ENCODE measurements around the gene TTN.
"Not testable (repeated sequence)": the region's sequence is repeated elsewhere in the genome, so short reads cannot be mapped to it uniquely, and the experiment has no call there.

The TTN gene

DNA sequence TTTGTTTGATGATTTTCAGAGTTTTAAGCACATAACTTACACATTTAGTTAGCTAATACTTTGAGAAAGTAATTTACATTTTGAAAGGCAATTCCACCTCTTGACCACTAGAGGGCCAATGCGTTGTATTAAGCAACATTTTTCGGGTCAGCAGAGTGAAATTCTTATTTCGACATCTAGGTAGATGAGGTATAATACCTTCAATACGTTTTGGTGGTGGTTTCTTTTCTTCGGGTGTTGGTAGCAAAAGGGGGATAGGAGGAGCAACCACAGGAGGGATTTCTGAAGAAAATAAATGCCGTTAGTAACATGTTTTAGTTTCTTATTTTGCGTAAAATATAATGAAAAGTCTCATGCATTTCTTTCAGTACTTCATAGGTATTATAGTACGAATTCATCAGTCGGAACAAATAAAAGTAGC, 106.3 kb downstream of the TTN start:
- H3K27ac ChIP-seq (ENCODE audit: low read depth, low read length): no peak overlapping the region
- no peak overlapping the region for H3K4me3 ChIP-seq (ENCODE audit: low read depth in 1 of 2, low read length in 2 of 2)
- no peak overlapping the region for H3K9ac ChIP-seq (ENCODE audit: low read length)
- H3K27me3 ChIP-seq (ENCODE audit: control insufficient read depth in 1 of 2, insufficient read depth in 2 of 2, low read length in 2 of 2): no peaks in the 10 kb centered on the region
- no peaks in the 10 kb centered on the region for H3K4me1 ChIP-seq (ENCODE audit: insufficient read depth, low read length)
- no peaks in the 10 kb centered on the region for H3K9me3 ChIP-seq (ENCODE audit: low read length)
- no peaks in the 10 kb centered on the region for H3K36me3 ChIP-seq (ENCODE audit: insufficient read depth, low read length)

DNA sequence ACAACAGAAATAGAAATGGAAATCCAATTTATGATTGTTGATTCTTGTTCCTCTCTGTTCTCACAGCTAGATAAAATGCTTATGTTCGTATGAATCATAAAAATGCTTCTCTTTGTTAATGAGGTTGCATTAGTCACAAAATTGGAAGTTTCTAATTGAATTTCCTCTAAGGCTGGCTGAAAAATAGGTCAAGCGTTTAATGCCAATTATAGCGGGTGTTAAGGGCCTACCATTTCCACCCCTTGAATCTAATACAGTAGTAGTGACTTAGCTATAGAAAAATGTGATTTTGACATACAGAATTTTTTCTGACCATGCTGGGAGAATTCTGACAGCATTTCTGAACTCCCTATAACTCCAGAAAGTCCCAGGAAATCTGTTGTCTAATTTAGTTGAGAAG, 107.1 kb downstream of the TTN start:
- H3K36me3 ChIP-seq (ENCODE audit: insufficient read depth, low read length): no peaks in the 10 kb centered on the region
- no peak overlapping the region for H3K27ac ChIP-seq (ENCODE audit: low read depth, low read length)
- no peaks in the 10 kb centered on the region for H3K4me1 ChIP-seq (ENCODE audit: insufficient read depth, low read length)
- H3K9ac ChIP-seq (ENCODE audit: low read length): no peak overlapping the region
- H3K9me3 ChIP-seq (ENCODE audit: low read length): no peaks in the 10 kb centered on the region
- no peak overlapping the region for H3K4me3 ChIP-seq (ENCODE audit: low read depth in 1 of 2, low read length in 2 of 2)
- H3K27me3 ChIP-seq (ENCODE audit: control insufficient read depth in 1 of 2, insufficient read depth in 2 of 2, low read length in 2 of 2): no peaks in the 10 kb centered on the region

DNA sequence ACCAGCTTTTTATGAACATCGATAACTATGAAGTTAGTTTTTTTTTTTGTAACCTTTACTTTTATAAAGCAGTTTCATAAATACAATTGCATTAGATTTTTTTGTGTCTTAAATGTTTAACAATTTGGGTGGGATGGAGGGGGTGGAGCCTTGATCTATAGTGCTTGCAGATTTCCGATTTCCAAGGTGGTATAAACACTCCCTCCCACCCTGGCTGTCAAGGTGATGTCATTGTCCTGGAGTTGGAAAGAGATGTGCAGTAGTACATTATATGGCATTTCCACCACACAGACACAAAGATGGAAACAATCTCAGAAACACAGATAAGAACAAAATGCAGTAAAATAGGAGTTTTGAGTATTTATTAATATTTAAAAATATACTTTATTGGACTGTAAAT, 114.4 kb downstream of the TTN start:
- no peaks in the 10 kb centered on the region for H3K27me3 ChIP-seq (ENCODE audit: control insufficient read depth in 1 of 2, insufficient read depth in 2 of 2, low read length in 2 of 2)
- no peaks in the 10 kb centered on the region for H3K9me3 ChIP-seq (ENCODE audit: low read length)
- H3K4me1 ChIP-seq (ENCODE audit: insufficient read depth, low read length): no peaks in the 10 kb centered on the region
- no peak overlapping the region for H3K9ac ChIP-seq (ENCODE audit: low read length)
- H3K4me3 ChIP-seq (ENCODE audit: low read depth in 1 of 2, low read length in 2 of 2): no peak overlapping the region
- H3K27ac ChIP-seq (ENCODE audit: low read depth, low read length): no peak overlapping the region
- no peaks in the 10 kb centered on the region for H3K36me3 ChIP-seq (ENCODE audit: insufficient read depth, low read length)

DNA sequence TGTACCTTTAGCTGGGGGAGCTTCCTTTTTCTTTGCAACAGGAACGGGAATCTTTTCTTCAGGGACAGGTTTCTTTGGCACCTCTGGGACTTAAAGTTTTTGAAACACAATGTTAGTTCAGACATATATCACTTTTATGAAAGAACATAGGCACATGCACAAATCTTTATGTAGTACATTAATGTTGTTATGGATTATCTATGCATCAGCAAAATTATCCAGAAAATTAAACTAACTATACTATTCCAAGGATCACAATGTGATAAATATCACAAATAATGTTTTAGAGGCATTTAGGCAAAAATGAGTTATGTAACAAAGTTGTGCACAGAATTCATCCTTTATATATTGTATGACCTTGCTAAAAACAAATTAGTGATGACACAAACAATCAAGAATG, 117.4 kb downstream of the TTN start:
- Histone ChIP-seq H3K36me3 (ENCODE audit: insufficient read depth, low read length) (no peaks in the 10 kb centered on the region), H3K27me3 (ENCODE audit: control insufficient read depth in 1 of 2, insufficient read depth in 2 of 2, low read length in 2 of 2) (no peaks in the 10 kb centered on the region), H3K4me3 (ENCODE audit: low read depth in 1 of 2, low read length in 2 of 2) (no peak overlapping the region), H3K9ac (ENCODE audit: low read length) (no peak overlapping the region), H3K4me1 (ENCODE audit: insufficient read depth, low read length) (no peaks in the 10 kb centered on the region), H3K9me3 (ENCODE audit: low read length) (no peaks in the 10 kb centered on the region), H3K27ac (ENCODE audit: low read depth, low read length) (no peak overlapping the region)

DNA sequence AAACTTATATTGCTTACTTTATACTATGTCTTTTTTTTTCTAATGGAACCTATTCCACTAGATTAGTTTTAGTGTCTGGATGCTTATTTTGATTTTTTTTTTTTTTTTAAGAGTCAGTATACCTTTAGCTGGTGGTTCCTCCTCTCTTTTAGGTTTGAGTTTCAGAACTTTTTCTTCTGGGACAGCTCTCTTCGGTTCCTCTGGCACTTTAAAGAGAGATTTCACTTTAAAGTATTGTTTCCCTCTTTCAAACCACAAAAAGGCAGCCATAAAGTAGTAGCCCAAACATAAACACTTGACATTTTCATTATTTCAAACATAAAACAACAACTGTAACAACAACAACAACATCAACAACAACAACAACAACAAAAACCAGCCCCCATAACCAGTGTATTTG, 123.3 kb downstream of the TTN start:
- H3K9ac ChIP-seq (ENCODE audit: low read length): no peak overlapping the region
- H3K4me3 ChIP-seq (ENCODE audit: low read depth in 1 of 2, low read length in 2 of 2): no peak overlapping the region
- no peaks in the 10 kb centered on the region for H3K4me1 ChIP-seq (ENCODE audit: insufficient read depth, low read length)
- H3K27ac ChIP-seq (ENCODE audit: low read depth, low read length): no peak overlapping the region
- no peaks in the 10 kb centered on the region for H3K9me3 ChIP-seq (ENCODE audit: low read length)
- no peaks in the 10 kb centered on the region for H3K27me3 ChIP-seq (ENCODE audit: control insufficient read depth in 1 of 2, insufficient read depth in 2 of 2, low read length in 2 of 2)
- no peaks in the 10 kb centered on the region for H3K36me3 ChIP-seq (ENCODE audit: insufficient read depth, low read length)

DNA sequence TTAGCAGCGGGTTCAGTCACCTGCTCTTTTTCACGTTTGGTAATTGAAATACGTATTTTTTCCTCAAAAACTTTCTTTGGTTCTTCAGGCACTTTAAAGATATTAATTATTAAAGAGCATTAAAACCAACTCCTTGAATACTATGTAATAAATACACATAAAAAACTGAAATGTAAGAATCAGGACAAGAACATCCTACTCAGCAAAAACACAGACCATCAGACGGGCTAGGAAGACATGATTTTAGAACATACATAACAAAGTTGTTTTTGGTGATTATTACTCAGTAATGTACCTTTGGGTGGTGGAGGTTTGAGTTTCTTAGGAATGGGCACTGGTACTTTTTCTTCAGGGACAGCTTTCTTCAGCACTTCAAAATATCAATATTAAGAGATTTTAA, 126.1 kb downstream of the TTN start:
- H3K9ac ChIP-seq (ENCODE audit: low read length): no peak overlapping the region
- no peaks in the 10 kb centered on the region for H3K9me3 ChIP-seq (ENCODE audit: low read length)
- no peak overlapping the region for H3K27ac ChIP-seq (ENCODE audit: low read depth, low read length)
- H3K4me3 ChIP-seq (ENCODE audit: low read depth in 1 of 2, low read length in 2 of 2): no peak overlapping the region
- H3K4me1 ChIP-seq (ENCODE audit: insufficient read depth, low read length): no peaks in the 10 kb centered on the region
- H3K27me3 ChIP-seq (ENCODE audit: control insufficient read depth in 1 of 2, insufficient read depth in 2 of 2, low read length in 2 of 2): no peaks in the 10 kb centered on the region
- no peaks in the 10 kb centered on the region for H3K36me3 ChIP-seq (ENCODE audit: insufficient read depth, low read length)

DNA sequence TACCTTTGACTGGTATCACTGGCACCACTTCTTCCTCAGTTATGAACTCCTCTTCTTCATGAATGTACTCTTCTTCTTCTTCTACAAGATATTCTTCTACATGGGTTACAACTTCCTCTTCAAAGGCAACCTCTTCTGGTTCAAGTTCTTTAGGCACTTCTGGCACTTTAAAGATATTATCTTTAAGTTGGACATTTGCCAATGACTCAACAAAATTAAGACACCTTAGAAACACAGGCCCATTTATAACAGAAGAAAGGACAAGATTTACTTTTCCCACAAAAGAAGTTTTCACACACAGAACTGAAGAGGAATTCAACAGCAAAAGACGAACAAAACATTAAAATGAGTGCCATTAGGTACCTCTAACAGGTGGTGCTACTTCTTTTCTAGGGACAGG, 127.3 kb downstream of the TTN start:
- Histone ChIP-seq H3K27ac (ENCODE audit: low read depth, low read length) (no peak overlapping the region), H3K4me1 (ENCODE audit: insufficient read depth, low read length) (no peaks in the 10 kb centered on the region), H3K9me3 (ENCODE audit: low read length) (no peaks in the 10 kb centered on the region), H3K36me3 (ENCODE audit: insufficient read depth, low read length) (no peaks in the 10 kb centered on the region), H3K27me3 (ENCODE audit: control insufficient read depth in 1 of 2, insufficient read depth in 2 of 2, low read length in 2 of 2) (no peaks in the 10 kb centered on the region), H3K9ac (ENCODE audit: low read length) (no peak overlapping the region), H3K4me3 (ENCODE audit: low read depth in 1 of 2, low read length in 2 of 2) (no peak overlapping the region)

DNA sequence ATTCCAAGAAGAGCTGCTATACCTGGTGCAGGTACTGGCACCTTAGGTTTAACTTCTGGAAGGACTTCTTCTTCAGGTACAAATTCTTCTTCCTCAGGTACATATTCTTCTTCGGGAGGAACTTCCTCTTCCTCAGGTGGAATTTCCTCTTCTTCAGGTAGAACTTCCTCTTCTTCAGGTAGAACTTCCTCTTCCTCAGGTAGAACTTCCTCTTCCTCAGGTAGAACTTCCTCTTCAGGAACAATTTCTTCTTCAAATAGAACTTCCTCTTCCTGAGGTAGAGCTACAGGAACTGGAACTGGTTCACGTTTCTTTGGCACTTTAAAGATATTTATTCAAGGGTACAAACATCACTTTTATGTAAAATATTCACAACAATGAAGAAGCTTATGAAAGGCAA, 129.6 kb downstream of the TTN start:
- no peak overlapping the region for H3K9ac ChIP-seq (ENCODE audit: low read length)

DNA sequence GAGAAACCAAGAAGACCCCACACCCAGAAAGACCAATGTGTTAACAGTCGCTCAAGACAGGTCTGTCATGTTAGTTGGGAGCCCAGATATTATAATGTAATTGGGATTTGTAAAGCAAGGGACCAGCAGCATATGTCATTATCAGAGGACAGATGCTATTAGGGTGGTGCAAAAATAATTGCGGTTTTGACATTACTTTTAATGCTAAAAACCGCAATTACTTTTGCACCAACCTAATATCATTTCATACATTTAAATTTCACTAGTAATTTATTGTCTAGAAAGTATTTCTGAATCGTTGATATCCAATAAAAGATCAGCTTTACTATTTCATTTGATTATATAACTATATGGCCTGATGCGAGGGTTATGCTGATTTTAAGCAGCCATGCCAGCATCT, 131.2 kb downstream of the TTN start:
- Histone ChIP-seq H3K27ac (ENCODE audit: low read depth, low read length) (no peak overlapping the region), H3K36me3 (ENCODE audit: insufficient read depth, low read length) (no peaks in the 10 kb centered on the region), H3K4me1 (ENCODE audit: insufficient read depth, low read length) (no peaks in the 10 kb centered on the region), H3K9ac (ENCODE audit: low read length) (no peak overlapping the region), H3K27me3 (ENCODE audit: control insufficient read depth in 1 of 2, insufficient read depth in 2 of 2, low read length in 2 of 2) (no peaks in the 10 kb centered on the region), H3K9me3 (ENCODE audit: low read length) (no peaks in the 10 kb centered on the region), H3K4me3 (ENCODE audit: low read depth in 1 of 2, low read length in 2 of 2) (no peak overlapping the region)

More for the DNA sequence above, 129.6 kb downstream of the TTN start:
- Histone ChIP-seq H3K27ac (ENCODE audit: low read depth, low read length) (no peak overlapping the region), H3K4me1 (ENCODE audit: insufficient read depth, low read length) (no peaks in the 10 kb centered on the region), H3K9me3 (ENCODE audit: low read length) (no peaks in the 10 kb centered on the region), H3K36me3 (ENCODE audit: insufficient read depth, low read length) (no peaks in the 10 kb centered on the region), H3K4me3 (ENCODE audit: low read depth in 1 of 2, low read length in 2 of 2) (no peak overlapping the region), H3K27me3 (ENCODE audit: control insufficient read depth in 1 of 2, insufficient read depth in 2 of 2, low read length in 2 of 2) (no peaks in the 10 kb centered on the region)

DNA sequence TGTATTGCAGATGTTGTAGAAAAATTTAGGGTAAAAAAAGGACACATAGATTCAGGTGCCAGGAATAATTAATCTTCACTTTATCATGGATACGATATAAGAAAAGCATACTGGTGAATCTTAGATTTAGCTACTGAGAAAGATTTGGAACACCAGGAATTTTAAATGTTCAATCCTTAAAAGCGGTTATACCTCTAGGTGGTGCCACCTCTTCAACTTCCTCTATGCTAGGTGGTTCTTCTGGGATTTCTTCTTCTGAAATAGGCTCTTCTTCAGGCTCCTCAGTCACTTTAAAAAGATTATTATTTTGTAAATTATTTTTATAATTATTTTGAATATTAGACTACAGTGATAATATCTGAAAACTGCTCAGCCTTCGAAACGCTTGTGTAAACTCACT, 133.1 kb downstream of the TTN start:
- H3K36me3 ChIP-seq (ENCODE audit: insufficient read depth, low read length): no peaks in the 10 kb centered on the region
- H3K4me1 ChIP-seq (ENCODE audit: insufficient read depth, low read length): no peaks in the 10 kb centered on the region
- no peak overlapping the region for H3K27ac ChIP-seq (ENCODE audit: low read depth, low read length)
- H3K9me3 ChIP-seq (ENCODE audit: low read length): no peaks in the 10 kb centered on the region
- H3K27me3 ChIP-seq (ENCODE audit: control insufficient read depth in 1 of 2, insufficient read depth in 2 of 2, low read length in 2 of 2): no peaks in the 10 kb centered on the region
- no peak overlapping the region for H3K4me3 ChIP-seq (ENCODE audit: low read depth in 1 of 2, low read length in 2 of 2)
- no peak overlapping the region for H3K9ac ChIP-seq (ENCODE audit: low read length)

DNA sequence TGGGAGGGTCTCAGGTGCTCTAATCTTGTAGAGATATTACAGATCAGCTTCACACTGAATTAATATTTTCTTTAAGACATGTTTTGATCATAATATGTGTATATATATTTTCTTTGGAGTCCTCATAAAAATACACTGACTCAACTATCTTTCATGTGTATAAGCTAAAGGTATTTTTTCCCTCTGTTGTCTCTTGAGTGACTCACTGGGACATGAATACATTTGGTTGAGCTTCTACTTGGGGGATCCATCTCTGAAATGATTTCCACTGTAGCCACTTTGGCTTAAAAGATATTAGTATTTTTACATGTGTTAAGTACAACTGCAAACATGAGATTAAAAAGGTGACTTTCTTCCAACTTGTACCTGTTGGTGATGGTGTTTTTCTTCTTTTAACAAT, 140.8 kb downstream of the TTN start:
- Histone ChIP-seq H3K27ac (ENCODE audit: low read depth, low read length) (no peak overlapping the region), H3K27me3 (ENCODE audit: control insufficient read depth in 1 of 2, insufficient read depth in 2 of 2, low read length in 2 of 2) (no peaks in the 10 kb centered on the region), H3K4me3 (ENCODE audit: low read depth in 1 of 2, low read length in 2 of 2) (no peak overlapping the region), H3K36me3 (ENCODE audit: insufficient read depth, low read length) (no peaks in the 10 kb centered on the region), H3K9ac (ENCODE audit: low read length) (no peak overlapping the region), H3K9me3 (ENCODE audit: low read length) (no peaks in the 10 kb centered on the region), H3K4me1 (ENCODE audit: insufficient read depth, low read length) (no peaks in the 10 kb centered on the region)

DNA sequence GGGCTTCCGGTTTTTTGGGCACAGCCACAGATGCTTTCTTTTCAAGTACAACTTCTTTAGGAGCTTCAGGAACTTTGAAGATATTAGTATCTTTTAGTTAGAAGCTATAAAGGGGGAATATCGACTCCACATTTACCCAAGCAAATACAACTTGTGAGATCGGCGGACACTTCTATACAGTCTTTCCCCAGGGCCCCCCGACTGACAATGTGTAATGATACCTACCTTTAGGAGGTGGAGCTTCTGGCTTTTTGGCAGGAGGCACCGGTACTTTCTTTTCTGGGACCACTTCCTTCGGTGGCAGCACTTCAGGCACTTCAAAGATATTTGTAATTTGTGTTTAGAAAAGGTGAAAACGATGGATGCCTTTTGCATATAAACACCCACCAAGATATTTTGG, 148.7 kb downstream of the TTN start:
- not testable (repeated sequence) for H3K4me3 ChIP-seq (ENCODE audit: low read depth in 1 of 2, low read length in 2 of 2); H3K9me3 ChIP-seq (ENCODE audit: low read length); H3K27me3 ChIP-seq (ENCODE audit: control insufficient read depth in 1 of 2, insufficient read depth in 2 of 2, low read length in 2 of 2); H3K27ac ChIP-seq (ENCODE audit: low read depth, low read length); H3K9ac ChIP-seq (ENCODE audit: low read length); H3K36me3 ChIP-seq (ENCODE audit: insufficient read depth, low read length); H3K4me1 ChIP-seq (ENCODE audit: insufficient read depth, low read length)
